NCI-H748 (cell line): ENCODE data around the gene SHPK.

Experiments used
- DNase-seq: peaks from one replicate; lab custom pipeline; 2025; ENCODE audit not compliant: unreplicated experiment; lab: John Stamatoyannopoulos, UW

The SHPK gene

GRCh38 chr17:3558603-3559269 lies 77.3 kb downstream of the SHPK start:
- peak; percentile 68 for DNase-seq
